H1 (cell line): ENCODE measurements around the gene ADGRD2. TPM values are rescaled to one million over a fixed set of nuclear protein-coding genes. Genes with fewer than 3 reads are reported as not detected.

Experiments
- CTCF ChIA-PET: fragments of 300-600 bp; sonication (Branson Sonifier 250); formaldehyde crosslinking; loops from one replicate; lab custom pipeline; 2021; ENCODE audit not compliant: partially characterized antibody; lab: Charles Lee
- POLR2A ChIA-PET: fragments of 300-600 bp; sonication (Branson Sonifier 250); formaldehyde crosslinking; loops from one replicate; lab custom pipeline; 2021; ENCODE audit warnings: inconsistent platforms; ENCODE audit not compliant: partially characterized antibody; lab: Charles Lee
- DNase-seq, 2 experiments: peaks; one replicate each; pipeline versions ENCODE4 v3.0.0 to v3.0.0-alpha.2; 2010 to 2022; ENCODE audit warnings: low spot score in 2 of 2, low read depth in 1 of 2, mixed read lengths in 1 of 2
- FAIRE-seq: peaks from 2 replicates; lab custom pipeline; 2011; peaks lifted over from hg19 to GRCh38; lab: Jason Lieb, UNC
- H2AFZ ChIP-seq: 2 replicates; pipeline ENCODE4 v1.8.1; 2012; ENCODE audit warnings: low read length, inconsistent platforms
- H2AK5ac ChIP-seq: 2 replicates; pipeline ENCODE4 v1.6.1; 2013; ENCODE audit warnings: low read depth, low read length
- H2BK120ac ChIP-seq: replicated peaks from 2 replicates; pipeline ENCODE3; 2013; ENCODE audit warnings: low read depth, low read length, inconsistent platforms
- H2BK12ac ChIP-seq: 2 replicates; pipeline ENCODE4 v1.6.1; 2013; ENCODE audit warnings: low read depth, low read length
- H2BK15ac ChIP-seq: 2 replicates; pipeline ENCODE4 v1.6.1; 2013; ENCODE audit warnings: low read length
- H2BK20ac ChIP-seq: 2 replicates; pipeline ENCODE4 v1.6.1; 2013; ENCODE audit warnings: low read length
- H2BK5ac ChIP-seq: 2 replicates; pipeline ENCODE4 v1.6.1; 2013; ENCODE audit warnings: low read depth, low read length
- H3K14ac ChIP-seq: 2 replicates; pipeline ENCODE4 v1.6.1; 2013; ENCODE audit warnings: inconsistent platforms; ENCODE audit not compliant: insufficient read length
- H3K18ac ChIP-seq: 2 replicates; pipeline ENCODE4 v1.6.1; 2013; ENCODE audit warnings: low read length; ENCODE audit errors: extremely low read depth
- H3K23ac ChIP-seq: 2 replicates; pipeline ENCODE4 v1.6.1; 2013; ENCODE audit warnings: inconsistent platforms; ENCODE audit not compliant: insufficient read length
- H3K23me2 ChIP-seq: 2 replicates; pipeline ENCODE4 v1.6.1; 2013; ENCODE audit warnings: low read depth, low read length
- H3K27ac ChIP-seq: 2 replicates; pipeline ENCODE4 v1.6.1; 2011; ENCODE audit warnings: low read depth, low read length, inconsistent platforms
- H3K27me3 ChIP-seq, 4 experiments: replicated peaks in 1 of 4; 1 replicate in 1 of 4; 2 replicates in 3 of 4; pipeline versions ENCODE4 v1.6.1 to v1.8.1; 2011 to 2013; ENCODE audit warnings: low read length in 3 of 4, mild to moderate bottlenecking in 3 of 4, inconsistent platforms in 2 of 4, mixed read lengths in 2 of 4, moderate library complexity in 1 of 4; ENCODE audit not compliant: control insufficient read depth in 3 of 4, insufficient read depth in 3 of 4; ENCODE audit errors: extremely low read depth in 1 of 4
- H3K36me3 ChIP-seq, 4 experiments: 2 replicates each; pipeline versions ENCODE4 v1.6.1 to v1.8.1; 2011 to 2013; ENCODE audit warnings: mild to moderate bottlenecking in 4 of 4, low read length in 3 of 4, moderate library complexity in 2 of 4, control low read depth in 1 of 4, inconsistent platforms in 1 of 4; ENCODE audit not compliant: insufficient read depth in 4 of 4, control insufficient read depth in 2 of 4
- H3K4ac ChIP-seq: replicated peaks from 2 replicates; pipeline ENCODE3; 2013; ENCODE audit warnings: low read length, low read depth, mixed read lengths, inconsistent platforms; ENCODE audit not compliant: insufficient read length
- H3K4me1 ChIP-seq, 4 experiments: replicated peaks in 1 of 4; 1 replicate in 1 of 4; 2 replicates in 3 of 4; pipeline versions ENCODE4 v1.6.1 to v1.8.1; 2011 to 2013; ENCODE audit warnings: low read length in 3 of 4, inconsistent platforms in 2 of 4, mixed read lengths in 1 of 4; ENCODE audit not compliant: insufficient read depth in 4 of 4, control insufficient read depth in 3 of 4
- H3K4me2 ChIP-seq, 2 experiments: 2 replicates each; pipeline versions ENCODE4 v1.6.1 to v1.8.1; 2011 to 2013; ENCODE audit warnings: low read depth in 2 of 2, low read length in 2 of 2, control low read depth in 1 of 2, inconsistent platforms in 1 of 2, mild to moderate bottlenecking in 1 of 2; ENCODE audit not compliant: insufficient read depth in 1 of 2
- H3K4me3 ChIP-seq, 4 experiments: fragments of 200-600, 300-600 bp in 1 of 4; sonication (generic), shearing (Covaris generic), sonication (Bioruptor Twin) in 1 of 4; 2 replicates each; pipeline versions ENCODE4 v1.5.1 to v1.8.1; 2011 to 2016; ENCODE audit warnings: low read length in 4 of 4, low read depth in 3 of 4, control low read depth in 2 of 4, inconsistent platforms in 2 of 4, mild to moderate bottlenecking in 2 of 4, mixed read lengths in 1 of 4, moderate library complexity in 1 of 4; ENCODE audit not compliant: insufficient read depth in 2 of 4; ENCODE audit errors: extremely low read depth in 1 of 4
- H3K56ac ChIP-seq: replicated peaks from 2 replicates; pipeline ENCODE3; 2013; ENCODE audit warnings: low read depth, mild to moderate bottlenecking, mixed read lengths, low read length, inconsistent platforms; ENCODE audit not compliant: insufficient read length
- H3K79me1 ChIP-seq: 2 replicates; pipeline ENCODE4 v1.6.1; 2013; ENCODE audit warnings: low read depth, low read length, control low read depth
- H3K79me2 ChIP-seq, 2 experiments: 2 replicates each; pipeline versions ENCODE4 v1.6.1 to v1.8.1; 2012 to 2013; ENCODE audit warnings: low read length in 2 of 2, mild to moderate bottlenecking in 2 of 2, inconsistent platforms in 1 of 2; ENCODE audit not compliant: insufficient read depth in 2 of 2, control insufficient read depth in 1 of 2
- H3K9ac ChIP-seq, 4 experiments: replicated peaks in 1 of 4; 1 replicate in 1 of 4; 2 replicates in 3 of 4; pipeline versions ENCODE4 v1.6.1 to v1.8.1; 2011 to 2013; ENCODE audit warnings: low read depth in 3 of 4, low read length in 3 of 4, control low read depth in 2 of 4, mild to moderate bottlenecking in 2 of 4, moderate library complexity in 2 of 4, inconsistent platforms in 1 of 4; ENCODE audit errors: extremely low read depth in 1 of 4
- H3K9me3 ChIP-seq, 2 experiments: 2 replicates each; pipeline versions ENCODE4 v1.6.1 to v1.8.1; 2012 to 2013; ENCODE audit warnings: mild to moderate bottlenecking in 2 of 2, moderate library complexity in 2 of 2, control low read depth in 1 of 2, inconsistent platforms in 1 of 2, low read depth in 1 of 2, low read length in 1 of 2, mixed read lengths in 1 of 2; ENCODE audit not compliant: insufficient read depth in 2 of 2
- H4K20me1 ChIP-seq, 2 experiments: replicated peaks in 1 of 2; 2 replicates each; pipeline versions ENCODE3 to v1.8.1; 2011 to 2013; ENCODE audit warnings: inconsistent platforms in 2 of 2, low read length in 2 of 2, mild to moderate bottlenecking in 1 of 2; ENCODE audit not compliant: insufficient read depth in 2 of 2, control insufficient read depth in 1 of 2
- H4K5ac ChIP-seq: 2 replicates; pipeline ENCODE4 v1.6.1; 2013; ENCODE audit warnings: low read length, low read depth, mixed read lengths, inconsistent platforms; ENCODE audit not compliant: insufficient read length
- H4K8ac ChIP-seq: 2 replicates; pipeline ENCODE4 v1.8.0; 2013; ENCODE audit warnings: mild to moderate bottlenecking, moderate library complexity, low read length, inconsistent platforms; ENCODE audit not compliant: insufficient read depth; ENCODE audit errors: extremely low read depth
- H4K91ac ChIP-seq: replicated peaks from 2 replicates; pipeline ENCODE3; 2013; ENCODE audit warnings: low read length, mixed read lengths, inconsistent platforms; ENCODE audit not compliant: insufficient read length
- NANOG ChIP-seq: IDR thresholded peaks from 2 replicates; pipeline ENCODE4 v1.6.1; 2011; ENCODE audit warnings: low read length, low read depth, mild to moderate bottlenecking, inconsistent platforms; ENCODE audit not compliant: insufficient read depth, poor library complexity, severe bottlenecking
- RNF2 ChIP-seq: fragments of 200-900, 300-1000 bp; sonication (generic); IDR thresholded peaks from 2 replicates; pipeline ENCODE4 v1.7.1; 2016; ENCODE audit warnings: borderline replicate concordance, low read depth, mild to moderate bottlenecking, antibody characterized with exemption, low read length; ENCODE audit not compliant: poor library complexity, severe bottlenecking; ENCODE audit errors: missing control alignments
- WGBS, 2 experiments: shearing (Covaris generic) in 1 of 2; methylation state at CpG; one replicate each; pipeline versions ENCODE4 v1.1.6 to v1.1.7; 2013 to 2015; ENCODE audit warnings: low lambda C conversion rate in 2 of 2, mixed read lengths in 2 of 2, inconsistent platforms in 1 of 2, low coverage in 1 of 2, missing lambda C conversion rate in 1 of 2; ENCODE audit not compliant: insufficient replicate concordance in 2 of 2, insufficient coverage in 1 of 2, insufficient read length in 1 of 2; ENCODE audit errors: extremely low coverage in 1 of 2, missing lambda C conversion rate in 1 of 2; 5-methylcytosine and 5-hydroxymethylcytosine counted together
- polyA plus RNA-seq, 7 experiments: library from polyadenylated mRNA; depleted of rRNA in 3 of 7; stranded (reverse) in 5 of 7; unstranded in 2 of 7; fragments of >200 nt in 5 of 7; fragments of 200-250 nt in 2 of 7; gene quantifications; 1 replicate in 5 of 7; 2 replicates in 1 of 7; 4 replicates in 1 of 7; pipeline versions ENCODE4 v1.2.1 to v1.2.3, GENCODE V29; 2011 to 2013; ENCODE audit warnings: missing spikeins in 2 of 7, mixed read lengths in 2 of 7
- total RNA-seq: library from RNA; stranded (reverse); fragmentation: NEBNext Ultra II Directional; extraction: Animal tissue kit (Norgen Biotek cat#: 25700); gene quantifications from 2 replicates; pipeline ENCODE4 v1.2.1, GENCODE V29; 2021

ADGRD2 gene
- total and polyA plus RNA-seq, 2 of the 8 experiments (the other 6 are each of a cell fraction or from before 2014, with no cell fraction given): 0.41 to 1.4 TPM

- WGBS, 2 experiments: 69% methylated on average over 19 of the region's 19 CpGs; no CpG with 5 or more reads in 1 of the 2 experiments
- POLR2A ChIA-PET: interaction anchor here (1.2 kb wide), 1 partner anchor 48 kb away, joined by 4 read pairs; no protein-coding TSS in a partner anchor
- CTCF ChIA-PET: interaction anchor here (0.6 to 2.7 kb wide), 13 partner anchors 12 to 86 kb away, joined by 3 to 10 read pairs (median 3); no protein-coding TSS in a partner anchor
Measured at GRCh38 chr9:124450931-124451661, 845 bp downstream of the ADGRD2 start.

More at GRCh38 chr9:124450931-124451661, 845 bp downstream of the ADGRD2 start:
- no peak overlapping the region for H2BK120ac ChIP-seq
- peaks cover 0 to 20% (median 14%) of the 10 kb centered on the region in 4 experiments; a peak in 6 of 7 replicates for H3K4me1 ChIP-seq
- H3K36me3 ChIP-seq: peaks cover 0 to 3% (median 0%) of the 10 kb centered on the region in 4 experiments; a peak in 1 of 8 replicates
- H3K18ac ChIP-seq: peak overlapping the region; percentile 26; the same call in 1 of the 2 replicates
- H3K14ac ChIP-seq: no peak overlapping the region
- peak overlapping the region; percentile 20 to 63 (median 42); a peak in 7 of 8 replicates for H3K4me3 ChIP-seq
- H2BK5ac ChIP-seq: 0 out of 2 replicates have a peak overlapping the region, but pooled peaks have one; percentile 18
- no peak overlapping the region for H4K5ac ChIP-seq
- DNase-seq (no peak), FAIRE-seq (no peak)
- peak overlapping the region; percentile 73 for H4K8ac ChIP-seq
- peaks cover 10 to 33% (median 25%) of the 10 kb centered on the region in 4 experiments for H3K27me3 ChIP-seq
- no peaks in the 10 kb centered on the region for H4K20me1 ChIP-seq
- peak overlapping the region; percentile 90; the same call in 1 of the 2 replicates for H2AFZ ChIP-seq
- peak overlapping the region; percentile 92; the same call in 1 of the 2 replicates for H2BK15ac ChIP-seq
- no peak overlapping the region for H4K91ac ChIP-seq
- peak overlapping the region; percentile 6 for H3K56ac ChIP-seq
- no peak overlapping the region for H3K23ac ChIP-seq
- peaks cover 0 to 4% of the 10 kb centered on the region in 2 experiments; a peak in 2 of 4 replicates for H3K9me3 ChIP-seq
- peak overlapping the region; percentile 47; the same call in 1 of the 2 replicates for H2AK5ac ChIP-seq
- no peak overlapping the region for H3K27ac ChIP-seq
- H3K79me2 ChIP-seq: no peaks in the 10 kb centered on the region
- peaks cover 13% of the 10 kb centered on the region; the same call in 1 of the 2 replicates for H3K23me2 ChIP-seq
- H2BK20ac ChIP-seq: 0 out of 2 replicates have a peak overlapping the region, but pooled peaks have one; percentile 21
- peak overlapping the region in 2 of 4 experiments; percentile 6 to 16; a peak in 2 of 7 replicates for H3K9ac ChIP-seq
- peak overlapping the region; percentile 80 for H3K4me2 ChIP-seq
- H3K4ac ChIP-seq: no peak overlapping the region
- H3K79me1 ChIP-seq: no peaks in the 10 kb centered on the region
- TF ChIP-seq RNF2 (peak; percentile 42), NANOG (no peak)
- TF ChIP-seq, all 59 proteins: peak for 1
- peak overlapping the region; percentile 53; the same call in 1 of the 2 replicates for H2BK12ac ChIP-seq
